ENCODE measurements around the gene CCT8. TPM values are rescaled to one million over a fixed set of nuclear protein-coding genes. Genes with fewer than 3 reads are reported as not detected.
A peak's percentile ranks its signal among the peaks of the same experiment; 100 is the strongest.

The CCT8 gene
- polyA plus RNA-seq, 1 donor from 2014 or later: 249 TPM

GRCh38 chr21:29074007-29074376, 544 bp upstream of the CCT8 start:
- Histone ChIP-seq H4K20me1 (ENCODE audit: insufficient read depth) (no peaks in the 10 kb centered on the region), H3F3A (ENCODE audit: insufficient read depth, low read length, poor library complexity, severe bottlenecking) (no peaks in the 10 kb centered on the region), H3K79me2 (replicated peaks; ENCODE audit: insufficient read depth, low read length) (peaks cover 39% of the 10 kb centered on the region), H2AFZ (ENCODE audit: low read depth, low read length) (peak overlapping the region; percentile 97), H3K4me2 (ENCODE audit: low read length) (peak overlapping the region; percentile 59), H3K4me3 (ENCODE audit: low read length) (peak overlapping the region; percentile 73), H3K36me3 (ENCODE audit: insufficient read depth, low read length) (no peaks in the 10 kb centered on the region), H3K9ac (ENCODE audit: low read length) (peak overlapping the region; percentile 86), H3K27ac (ENCODE audit: low read length) (peak overlapping the region; percentile 95), H3K9me2 (ENCODE audit: insufficient read depth, low read length) (no peaks in the 10 kb centered on the region), H3K9me3 (ENCODE audit: low read length) (no peaks in the 10 kb centered on the region), H3K27me3 (ENCODE audit: insufficient read depth, low read depth, low read length) (no peaks in the 10 kb centered on the region)
- TF ChIP-seq TAF1 (IDR thresholded peaks at IDR 0.05; ENCODE audit: low read depth) (no peak), EP300 (conservative IDR thresholded peaks at IDR 0.05; ENCODE audit: poor library complexity, severe bottlenecking) (no peak), POLR2AphosphoS5 (IDR thresholded peaks at IDR 0.05) (no peak), MXI1 (conservative IDR thresholded peaks at IDR 0.05; ENCODE audit: poor library complexity, severe bottlenecking) (no peak), RAD21 (conservative IDR thresholded peaks at IDR 0.05) (no peak)

GRCh38 chr21:29072873-29073221, 601 bp downstream of the CCT8 start:
- H3K79me2 ChIP-seq (replicated peaks; ENCODE audit: insufficient read depth, low read length): peaks cover 44% of the 10 kb centered on the region
- no peaks in the 10 kb centered on the region for H4K20me1 ChIP-seq (ENCODE audit: insufficient read depth)
- peak overlapping the region; percentile 77 for H2AFZ ChIP-seq (ENCODE audit: low read depth, low read length)

More at GRCh38 chr21:29072873-29073221, 601 bp downstream of the CCT8 start:
- peak overlapping the region; percentile 90 for H3K9ac ChIP-seq (ENCODE audit: low read length)
- peak overlapping the region; percentile 73 for H3K4me3 ChIP-seq (ENCODE audit: low read length)
- TF ChIP-seq REST (IDR thresholded peaks at IDR 0.05; ENCODE audit: borderline replicate concordance): no peak
- TF ChIP-seq SMC3 (conservative IDR thresholded peaks at IDR 0.05; ENCODE audit: poor library complexity): no peak
- no peak for TF ChIP-seq EZH2 (IDR thresholded peaks at IDR 0.05; ENCODE audit: borderline replicate concordance, insufficient read depth, low read length, poor library complexity, severe bottlenecking)
- TF ChIP-seq MXI1 (conservative IDR thresholded peaks at IDR 0.05; ENCODE audit: poor library complexity, severe bottlenecking): no peak
- no peak for TF ChIP-seq TAF1 (IDR thresholded peaks at IDR 0.05; ENCODE audit: low read depth)
- TF ChIP-seq RAD21 (conservative IDR thresholded peaks at IDR 0.05): no peak
- no peaks in the 10 kb centered on the region for H3F3A ChIP-seq (ENCODE audit: insufficient read depth, low read length, poor library complexity, severe bottlenecking)
- H3K9me3 ChIP-seq (ENCODE audit: low read length): no peaks in the 10 kb centered on the region
- no peaks in the 10 kb centered on the region for H3K27me3 ChIP-seq (ENCODE audit: insufficient read depth, low read depth, low read length)
- peak overlapping the region; percentile 79 for H3K4me2 ChIP-seq (ENCODE audit: low read length)
- no peaks in the 10 kb centered on the region for H3K36me3 ChIP-seq (ENCODE audit: insufficient read depth, low read length)
- no peaks in the 10 kb centered on the region for H3K9me2 ChIP-seq (ENCODE audit: insufficient read depth, low read length)
- peak overlapping the region; percentile 95 for H3K27ac ChIP-seq (ENCODE audit: low read length)

Measured in neural cell (in vitro differentiated cells).